ENCODE data around the gene HMCN2.

Gene HMCN2

GRCh38 chr9:130478736-130479575, 213.4 kb downstream of the HMCN2 start:
- no peak for DNase-seq

DNA sequence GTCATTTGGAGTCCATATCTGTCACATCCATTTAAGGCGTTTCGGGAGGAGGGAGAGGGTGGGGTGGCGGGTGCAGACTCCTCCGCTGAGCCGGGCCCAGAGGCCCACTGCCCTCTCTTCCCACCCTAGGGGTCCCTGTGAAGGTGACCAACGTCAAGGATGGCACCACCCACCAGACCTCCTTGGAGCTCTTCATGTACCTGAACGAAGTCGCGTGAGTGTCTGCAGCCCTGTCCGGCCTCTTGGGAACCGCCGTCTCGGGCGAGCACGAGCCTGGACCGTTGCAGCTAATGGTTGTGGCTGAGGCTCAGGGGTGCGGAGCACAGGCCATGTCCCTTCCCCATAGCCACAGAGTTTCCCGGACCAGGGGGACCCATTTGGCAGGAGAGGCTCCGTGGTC, 214.0 kb downstream of the HMCN2 start:
- DNase-seq: no peak

DNA sequence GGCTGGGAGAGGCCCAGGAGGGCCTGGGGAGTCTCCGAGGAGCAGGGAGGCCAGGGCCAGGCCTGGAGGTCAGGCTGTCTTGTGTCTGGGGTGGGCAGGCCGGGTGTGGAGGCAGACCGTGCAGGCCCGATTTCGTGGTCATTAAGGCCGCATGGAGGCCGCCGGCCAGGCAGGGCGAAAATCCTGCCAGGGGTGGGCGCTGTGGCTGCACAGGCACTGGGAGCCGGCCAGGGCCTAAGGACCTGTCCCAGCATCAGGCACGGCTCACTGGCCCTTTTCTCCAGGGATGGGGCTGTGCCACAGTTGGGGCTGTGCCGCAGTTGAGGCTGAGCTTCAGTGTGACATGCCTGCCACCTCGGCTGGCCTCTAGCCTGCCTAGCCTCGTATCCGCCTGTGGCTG, 215.1 kb downstream of the HMCN2 start:
- no peak for DNase-seq

DNA sequence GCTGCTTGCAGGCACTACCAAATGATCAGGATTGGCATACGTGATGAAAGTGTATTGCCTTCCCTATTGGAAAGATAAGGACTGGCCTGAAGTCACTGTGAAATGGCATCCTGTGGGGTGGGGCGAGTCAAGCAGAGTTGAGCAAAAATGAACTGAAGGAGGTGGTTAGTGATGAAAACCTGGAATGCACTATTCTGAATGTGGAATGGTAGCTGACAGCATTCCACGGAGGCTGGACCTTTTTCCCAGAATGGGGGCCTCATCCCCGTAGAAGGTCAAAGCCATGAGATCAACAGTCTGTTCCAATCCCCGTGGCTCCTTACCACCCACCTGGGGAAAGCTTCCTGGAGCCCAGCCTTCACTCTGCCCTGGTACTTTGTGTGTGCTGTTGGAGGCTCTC, 216.9 kb downstream of the HMCN2 start:
- no peak for DNase-seq

DNA sequence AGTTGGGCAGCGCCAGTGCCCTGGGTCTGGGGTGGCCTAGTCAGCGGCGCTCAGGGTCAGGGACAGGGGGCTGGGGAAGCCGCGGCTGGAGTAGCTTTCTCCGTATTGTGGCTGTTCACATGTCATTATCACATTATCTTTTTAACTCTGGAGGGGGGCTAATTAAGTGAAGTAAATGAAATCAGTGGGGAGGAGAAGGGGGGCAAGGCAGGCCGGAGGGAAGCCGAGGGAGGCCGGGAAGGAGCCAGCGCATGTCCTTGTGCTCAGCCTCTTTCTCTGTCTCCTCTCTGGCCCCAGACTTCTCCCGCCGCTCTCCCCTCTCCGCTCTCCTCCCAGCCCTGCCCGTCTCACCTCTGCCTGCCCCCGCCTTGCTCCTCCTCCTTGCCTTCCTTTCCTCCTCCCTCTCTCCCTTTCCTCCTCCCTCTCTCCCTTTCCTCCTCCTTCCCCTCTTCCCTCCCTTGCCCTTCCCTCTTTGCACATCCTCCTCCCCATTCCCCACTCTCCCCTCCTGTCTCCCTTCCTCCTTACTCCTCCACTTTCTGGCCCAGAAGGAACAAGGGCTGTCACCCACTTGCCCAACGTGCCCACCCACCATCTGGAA, 217.9 kb downstream of the HMCN2 start:
- no peak for DNase-seq
